Fibroblast of lung (primary cell): Measurements from ENCODE around the gene RFNG.

Experiments
- CTCF ChIP-seq, 2 donors: IDR thresholded peaks in 1 of 2; conservative IDR thresholded peaks in 1 of 2; 1 replicate in 1 of 2; 2 replicates in 1 of 2; pipeline ENCODE4 v1.5.1; 2011 to 2012; ENCODE audit warnings: low read length in 2 of 2, control low read depth in 1 of 2, inconsistent platforms in 1 of 2, low read depth in 1 of 2, mild to moderate bottlenecking in 1 of 2
- EZH2 ChIP-seq: IDR thresholded peaks from 2 replicates; pipeline ENCODE4 v1.5.1; 2012; ENCODE audit warnings: low read length, control low read depth, mild to moderate bottlenecking; ENCODE audit errors: missing control alignments

- TF ChIP-seq CTCF (conservative IDR thresholded peaks at IDR 0.05 in 1 of 2, IDR thresholded peaks at IDR 0.05 in 1 of 2; ENCODE audit: low read depth in 1 of 2, low read length in 2 of 2), result no peak
- no peak for TF ChIP-seq EZH2
Measured at GRCh38 chr17:82077617-82078358, 26.2 kb upstream of the RFNG start.
